ENCODE results near the gene SNX19. TPM values are rescaled to one million over a fixed set of nuclear protein-coding genes. Genes with fewer than 3 reads are reported as not detected.

The SNX19 gene
- total and polyA plus RNA-seq, 2 of the 4 experiments (the other 2 are of a cell fraction): 35.9 to 113 TPM

- intact Hi-C loops (cut with micrococcal nuclease): loop anchor here (1.0 to 10.0 kb wide), 2 partner anchors 27 to 645 kb away; no protein-coding TSS in a partner anchor
These were observed 56.4 kb downstream of the SNX19 start for GRCh38 chr11:130859886-130860285.

More at GRCh38 chr11:130859886-130860285, 56.4 kb downstream of the SNX19 start:
- H3K27ac ChIP-seq (ENCODE audit: insufficient read depth, low read length): peak overlapping the region; percentile 16; the same call in 1 of the 2 replicates
- H2AK5ac ChIP-seq (ENCODE audit: low read depth, low read length): peak overlapping the region; percentile 40; the same call in 1 of the 2 replicates
- H2AK9ac ChIP-seq (replicated peaks; ENCODE audit: low read depth, low read length, poor library complexity): no peak overlapping the region
- in situ Hi-C loops (cut with MboI; ENCODE audit: low sequenced_read_pairs) (loop anchor here (10.0 kb wide), 1 partner anchor 645 kb away; no protein-coding TSS in a partner anchor), dilution Hi-C loops (cut with HindIII; ENCODE audit: low sequenced_read_pairs, unreplicated experiment) (loop anchor here (25.0 kb wide), 1 partner anchor 423 kb away; the partner anchor contains the start of genes ADAMTS15 and ADAMTS8)
- H2AFZ ChIP-seq (replicated peaks; ENCODE audit: low read length, poor library complexity): no peak overlapping the region
- H4K8ac ChIP-seq (ENCODE audit: low read depth in 2 of 2, low read length in 2 of 2): no peak overlapping the region
- no peak overlapping the region for H3K9ac ChIP-seq (ENCODE audit: low read depth, low read length)
- H3K4me2 ChIP-seq (ENCODE audit: low read depth, low read length): no peak overlapping the region
- no peak for ATAC-seq (ENCODE audit: low read depth)
- no peaks in the 10 kb centered on the region for H3K9me1 ChIP-seq (ENCODE audit: insufficient read depth, low read length)
- no peak overlapping the region for H3K4me3 ChIP-seq (ENCODE audit: insufficient read depth, low read depth, low read length)
- POLR2A ChIA-PET (ENCODE audit: unreplicated experiment): no interaction called here
- no peak overlapping the region for H2BK5ac ChIP-seq (ENCODE audit: low read depth, low read length, poor library complexity, severe bottlenecking)
- peak overlapping the region; percentile 17 for H4K91ac ChIP-seq (ENCODE audit: insufficient read depth, low read depth, low read length)
- H3K18ac ChIP-seq (ENCODE audit: low read depth, low read length): peak overlapping the region; percentile 56; the same call in 1 of the 2 replicates
- WGBS, 2 experiments (ENCODE audit: extremely low coverage in 2 of 2, insufficient read length in 1 of 2): no CpG with 5 or more reads among the region's 1 CpG
- H3K9me3 ChIP-seq (ENCODE audit: control insufficient read depth, insufficient read depth, low read length): no peaks in the 10 kb centered on the region
- H2BK120ac ChIP-seq (ENCODE audit: low read depth, low read length): no peak overlapping the region
- H3K36me3 ChIP-seq (ENCODE audit: control insufficient read depth, insufficient read depth, low read length): no peaks in the 10 kb centered on the region
- H2BK15ac ChIP-seq (ENCODE audit: low read depth, low read length): peak overlapping the region; percentile 32; the same call in 1 of the 3 replicates
- H3K14ac ChIP-seq (replicated peaks; ENCODE audit: low read depth, low read length): no peak overlapping the region
- H3K27me3 ChIP-seq (ENCODE audit: control insufficient read depth, insufficient read depth, low read length): no peaks in the 10 kb centered on the region
- H3K56ac ChIP-seq (ENCODE audit: extremely low read depth, insufficient read depth, low read length): no peak overlapping the region
- H3K79me1 ChIP-seq (ENCODE audit: low read depth in 1 of 2, low read length in 2 of 2): no peaks in the 10 kb centered on the region
- CTCF ChIA-PET: interaction anchor here (1.2 to 6.6 kb wide), 3 partner anchors 21 to 427 kb away, joined by 3 to 95 read pairs (median 4); no protein-coding TSS in a partner anchor
- no peak overlapping the region for H3K4ac ChIP-seq (ENCODE audit: low read depth, low read length)
- BruUV-seq (replicated peaks): no TSS peak
- H3K4me1 ChIP-seq (ENCODE audit: control insufficient read depth, insufficient read depth, low read length): peaks cover 4% of the 10 kb centered on the region; the same call in 1 of the 2 replicates
- H4K5ac ChIP-seq (ENCODE audit: low read depth, low read length): 0 out of 2 replicates have a peak overlapping the region, but pooled peaks have one; percentile 45
- no peak for TF ChIP-seq SMC3 (IDR thresholded peaks at IDR 0.05; ENCODE audit: low read depth, low read length)
- no peak for TF ChIP-seq POLR2A (IDR thresholded peaks at IDR 0.05; ENCODE audit: low read depth, low read length)
- no peak for TF ChIP-seq MAFK (IDR thresholded peaks at IDR 0.05; ENCODE audit: low read depth, low read length)
- TF ChIP-seq RCOR1 (IDR thresholded peaks at IDR 0.05; ENCODE audit: insufficient replicate concordance, low read length): no peak
- no peak for TF ChIP-seq MAZ (IDR thresholded peaks at IDR 0.05; ENCODE audit: borderline replicate concordance, low read depth, low read length)
- TF ChIP-seq, protein P1, sequence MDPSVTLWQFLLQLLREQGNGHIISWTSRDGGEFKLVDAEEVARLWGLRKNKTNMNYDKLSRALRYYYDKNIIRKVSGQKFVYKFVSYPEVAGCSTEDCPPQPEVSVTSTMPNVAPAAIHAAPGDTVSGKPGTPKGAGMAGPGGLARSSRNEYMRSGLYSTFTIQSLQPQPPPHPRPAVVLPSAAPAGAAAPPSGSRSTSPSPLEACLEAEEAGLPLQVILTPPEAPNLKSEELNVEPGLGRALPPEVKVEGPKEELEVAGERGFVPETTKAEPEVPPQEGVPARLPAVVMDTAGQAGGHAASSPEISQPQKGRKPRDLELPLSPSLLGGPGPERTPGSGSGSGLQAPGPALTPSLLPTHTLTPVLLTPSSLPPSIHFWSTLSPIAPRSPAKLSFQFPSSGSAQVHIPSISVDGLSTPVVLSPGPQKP (IDR thresholded peaks at IDR 0.05; ENCODE audit: borderline replicate concordance, low read depth, low read length): no peak
- TF ChIP-seq RFX5 (IDR thresholded peaks at IDR 0.05; ENCODE audit: low read depth, low read length): no peak
- TF ChIP-seq, protein P2, sequence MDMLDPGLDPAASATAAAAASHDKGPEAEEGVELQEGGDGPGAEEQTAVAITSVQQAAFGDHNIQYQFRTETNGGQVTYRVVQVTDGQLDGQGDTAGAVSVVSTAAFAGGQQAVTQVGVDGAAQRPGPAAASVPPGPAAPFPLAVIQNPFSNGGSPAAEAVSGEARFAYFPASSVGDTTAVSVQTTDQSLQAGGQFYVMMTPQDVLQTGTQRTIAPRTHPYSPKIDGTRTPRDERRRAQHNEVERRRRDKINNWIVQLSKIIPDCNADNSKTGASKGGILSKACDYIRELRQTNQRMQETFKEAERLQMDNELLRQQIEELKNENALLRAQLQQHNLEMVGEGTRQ (IDR thresholded peaks at IDR 0.05; ENCODE audit: low read depth, low read length): no peak
- no peak for TF ChIP-seq BHLHE40 (IDR thresholded peaks at IDR 0.05; ENCODE audit: low read depth, low read length)
- no peak for TF ChIP-seq RAD21 (IDR thresholded peaks at IDR 0.05; ENCODE audit: low read length)
- TF ChIP-seq CTCF (conservative IDR thresholded peaks at IDR 0.05; ENCODE audit: low read depth, low read length): no peak
- TF ChIP-seq FOS (IDR thresholded peaks at IDR 0.05; ENCODE audit: low read depth, low read length): no peak
- no peak for TF ChIP-seq NFE2L2 (IDR thresholded peaks at IDR 0.05; ENCODE audit: low read depth, low read length)
- TF ChIP-seq CHD1 (IDR thresholded peaks at IDR 0.05; ENCODE audit: low read depth, low read length): no peak
- no peak for DNase-seq
- no peaks in the 10 kb centered on the region for H4K20me1 ChIP-seq (ENCODE audit: insufficient read depth, low read length)
- no peak overlapping the region for H2BK20ac ChIP-seq (ENCODE audit: low read depth, low read length)
- no peak overlapping the region for H3K23ac ChIP-seq (ENCODE audit: low read depth, low read length)
